GM12878 (cell line): Measurements from ENCODE around the gene ADK.

ENCODE experiments used
- CHD2 ChIP-seq: IDR thresholded peaks from 2 replicates; pipeline ENCODE4 v1.6.1; 2011; ENCODE audit warnings: low read depth, low read length, improper control_type of control experiment, borderline replicate concordance
- CREB1 ChIP-seq: IDR thresholded peaks from 2 replicates; pipeline ENCODE4 v1.6.1; 2012; ENCODE audit warnings: low read depth, mild to moderate bottlenecking, inconsistent platforms
- ESRRA ChIP-seq: IDR thresholded peaks from 2 replicates; pipeline ENCODE4 v1.6.1; 2012; ENCODE audit warnings: mild to moderate bottlenecking, low read length, improper control_type of control experiment
- KLF5 ChIP-seq: fragments of 450-650 bp; IDR thresholded peaks from 2 replicates; pipeline ENCODE4 v1.6.1; 2014; ENCODE audit warnings: mild to moderate bottlenecking; ENCODE audit not compliant: partially characterized antibody
- RAD21 ChIP-seq: IDR thresholded peaks from 2 replicates; pipeline ENCODE4 v1.6.1; 2011; ENCODE audit warnings: mild to moderate bottlenecking, low read depth, low read length, moderate library complexity; ENCODE audit not compliant: insufficient read depth
- TF ChIP-seq, protein P1 (sequence below), 3 experiments: IDR thresholded peaks in 2 of 3; conservative IDR thresholded peaks in 1 of 3; 2 replicates each; pipeline ENCODE4 v1.5.1; 2011; ENCODE audit warnings: low read depth in 3 of 3, low read length in 3 of 3, mild to moderate bottlenecking in 3 of 3, control low read depth in 2 of 3, moderate library complexity in 2 of 3, inconsistent platforms in 1 of 3, mixed read lengths in 1 of 3; ENCODE audit not compliant: control insufficient read depth in 2 of 3, insufficient read depth in 1 of 3; ENCODE audit errors: extremely low read depth in 1 of 3

GRCh38 chr10:74518061-74518460, 367.0 kb downstream of the ADK start:
- TF ChIP-seq CHD2 (no peak), ESRRA (no peak), KLF5 (no peak), RAD21 (no peak), CREB1 (no peak)
- TF ChIP-seq, protein P1, sequence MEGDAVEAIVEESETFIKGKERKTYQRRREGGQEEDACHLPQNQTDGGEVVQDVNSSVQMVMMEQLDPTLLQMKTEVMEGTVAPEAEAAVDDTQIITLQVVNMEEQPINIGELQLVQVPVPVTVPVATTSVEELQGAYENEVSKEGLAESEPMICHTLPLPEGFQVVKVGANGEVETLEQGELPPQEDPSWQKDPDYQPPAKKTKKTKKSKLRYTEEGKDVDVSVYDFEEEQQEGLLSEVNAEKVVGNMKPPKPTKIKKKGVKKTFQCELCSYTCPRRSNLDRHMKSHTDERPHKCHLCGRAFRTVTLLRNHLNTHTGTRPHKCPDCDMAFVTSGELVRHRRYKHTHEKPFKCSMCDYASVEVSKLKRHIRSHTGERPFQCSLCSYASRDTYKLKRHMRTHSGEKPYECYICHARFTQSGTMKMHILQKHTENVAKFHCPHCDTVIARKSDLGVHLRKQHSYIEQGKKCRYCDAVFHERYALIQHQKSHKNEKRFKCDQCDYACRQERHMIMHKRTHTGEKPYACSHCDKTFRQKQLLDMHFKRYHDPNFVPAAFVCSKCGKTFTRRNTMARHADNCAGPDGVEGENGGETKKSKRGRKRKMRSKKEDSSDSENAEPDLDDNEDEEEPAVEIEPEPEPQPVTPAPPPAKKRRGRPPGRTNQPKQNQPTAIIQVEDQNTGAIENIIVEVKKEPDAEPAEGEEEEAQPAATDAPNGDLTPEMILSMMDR (IDR thresholded peaks at IDR 0.05 in 2 of 3, conservative IDR thresholded peaks at IDR 0.05 in 1 of 3; ENCODE audit: control insufficient read depth in 2 of 3, extremely low read depth in 1 of 3, insufficient read depth in 1 of 3, low read depth in 3 of 3, low read length in 3 of 3), result no peak
